Upper lobe of left lung (tissue), 4 donors: Measurements from ENCODE around the gene MRPS23.

Source experiments
- CTCF ChIP-seq, 6 experiments: fragments of 450-650 bp in 4 of 6; fragments of 200-600 bp in 2 of 6; sonication (generic) in 2 of 6; IDR thresholded peaks; one replicate each; pipeline ENCODE4 v1.5.1; 2016 to 2019; ENCODE audit warnings: antibody characterized with exemption in 6 of 6
- POLR2A ChIP-seq, 4 donors: fragments of 450-650 bp; IDR thresholded peaks; one replicate each; pipeline ENCODE4 v1.5.1; 2016 to 2017; ENCODE audit warnings: antibody characterized with exemption in 4 of 4, mild to moderate bottlenecking in 2 of 4
- POLR2AphosphoS5 ChIP-seq, 2 donors: sonication (generic); formaldehyde crosslinking; IDR thresholded peaks; one replicate each; pipeline ENCODE4 v1.5.1; 2017; ENCODE audit warnings: antibody characterized with exemption in 2 of 2

GRCh38 chr17:57808882-57809281 lies 41.0 kb downstream of the MRPS23 start:
- TF ChIP-seq CTCF (IDR thresholded peaks at IDR 0.05) (no peak), POLR2A (IDR thresholded peaks at IDR 0.05) (no peak), POLR2AphosphoS5 (IDR thresholded peaks at IDR 0.05) (no peak)
